ENCODE measurements around the gene PRSS53. TPM values are rescaled to one million over a fixed set of nuclear protein-coding genes. Genes with fewer than 3 reads are reported as not detected.

The PRSS53 gene
- total RNA-seq, 1 experiment from 2014 or later: 7.7 TPM

GRCh38 chr16:31086629-31086906 is 2.2 kb downstream of the PRSS53 start:
- intact Hi-C loops (cut with micrococcal nuclease; ENCODE audit: unreplicated experiment): no loop called here
- Histone ChIP-seq H3K27ac (no peak overlapping the region), H3K9me3 (ENCODE audit: insufficient read depth, low read depth) (no peaks in the 10 kb centered on the region), H3K79me2 (ENCODE audit: low read depth) (no peaks in the 10 kb centered on the region), H3K36me3 (ENCODE audit: low read depth) (no peaks in the 10 kb centered on the region), H3K27me3 (ENCODE audit: insufficient read depth, low read depth) (no peaks in the 10 kb centered on the region), H2AFZ (no peak overlapping the region), H3K9me2 (ENCODE audit: insufficient read depth) (no peaks in the 10 kb centered on the region), H3K4me3 (no peak overlapping the region), H3K4me1 (replicated peaks; ENCODE audit: insufficient read depth) (no peaks in the 10 kb centered on the region), H3F3A (ENCODE audit: insufficient read depth, low read depth) (peaks cover 11% of the 10 kb centered on the region; the same call in 1 of the 2 replicates), H3K4me2 (no peak overlapping the region), H4K20me1 (ENCODE audit: insufficient read depth) (peaks cover 12% of the 10 kb centered on the region; the same call in 1 of the 2 replicates)
- DNase-seq: no peak
- no peak for TF ChIP-seq EZH2 (IDR thresholded peaks at IDR 0.05; ENCODE audit: low read depth)
- TF ChIP-seq, protein P1, sequence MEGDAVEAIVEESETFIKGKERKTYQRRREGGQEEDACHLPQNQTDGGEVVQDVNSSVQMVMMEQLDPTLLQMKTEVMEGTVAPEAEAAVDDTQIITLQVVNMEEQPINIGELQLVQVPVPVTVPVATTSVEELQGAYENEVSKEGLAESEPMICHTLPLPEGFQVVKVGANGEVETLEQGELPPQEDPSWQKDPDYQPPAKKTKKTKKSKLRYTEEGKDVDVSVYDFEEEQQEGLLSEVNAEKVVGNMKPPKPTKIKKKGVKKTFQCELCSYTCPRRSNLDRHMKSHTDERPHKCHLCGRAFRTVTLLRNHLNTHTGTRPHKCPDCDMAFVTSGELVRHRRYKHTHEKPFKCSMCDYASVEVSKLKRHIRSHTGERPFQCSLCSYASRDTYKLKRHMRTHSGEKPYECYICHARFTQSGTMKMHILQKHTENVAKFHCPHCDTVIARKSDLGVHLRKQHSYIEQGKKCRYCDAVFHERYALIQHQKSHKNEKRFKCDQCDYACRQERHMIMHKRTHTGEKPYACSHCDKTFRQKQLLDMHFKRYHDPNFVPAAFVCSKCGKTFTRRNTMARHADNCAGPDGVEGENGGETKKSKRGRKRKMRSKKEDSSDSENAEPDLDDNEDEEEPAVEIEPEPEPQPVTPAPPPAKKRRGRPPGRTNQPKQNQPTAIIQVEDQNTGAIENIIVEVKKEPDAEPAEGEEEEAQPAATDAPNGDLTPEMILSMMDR (conservative IDR thresholded peaks at IDR 0.05): no peak
- no TSS peak for BruUV-seq (replicated peaks)
- ChIA-PET POLR2A (ENCODE audit: unreplicated experiment) (interaction anchor here (0.6 to 0.7 kb wide), 2 partner anchors 11 to 373 kb away, joined by 8 to 9 read pairs; no protein-coding TSS in a partner anchor), CTCF (no interaction called here)

DNA sequence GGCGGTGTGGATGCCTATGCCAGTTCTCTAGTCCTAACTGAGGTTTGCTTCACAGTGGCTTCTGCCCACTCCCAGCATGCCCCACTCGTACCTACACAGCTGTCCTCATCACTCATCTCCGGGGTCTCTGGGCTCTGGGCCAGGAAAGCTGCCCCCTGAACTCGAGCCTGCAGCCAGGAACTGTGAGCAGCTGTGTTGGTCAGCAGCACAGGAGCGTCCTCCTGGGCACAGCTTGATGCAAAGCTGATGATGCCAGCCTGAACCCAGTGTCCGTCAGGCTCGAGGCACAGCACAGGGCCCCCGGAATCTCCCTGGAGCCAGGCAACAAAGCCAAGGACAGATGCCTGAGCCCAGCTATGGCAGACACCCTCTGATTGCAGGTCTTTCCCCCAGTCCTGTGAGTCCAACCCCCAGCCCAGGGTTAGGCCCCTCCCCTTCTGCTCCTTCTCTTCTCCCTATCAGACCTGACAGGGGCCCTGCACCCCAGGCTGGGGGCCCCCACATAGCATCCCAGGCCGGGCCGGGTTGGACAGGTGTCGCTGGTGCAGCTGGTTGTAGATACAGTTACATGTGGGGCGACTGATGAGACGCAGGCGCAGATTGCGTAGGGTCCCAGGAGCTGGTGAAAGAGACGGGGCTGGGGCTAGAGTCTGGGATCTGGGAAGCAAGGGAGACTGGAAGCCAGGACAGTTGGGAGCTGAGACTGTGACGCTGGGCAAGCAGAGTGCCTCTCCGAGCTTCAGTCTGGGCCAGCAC is 2.7 kb downstream of the PRSS53 start:
- DNase-seq: no peak
- Histone ChIP-seq H3K9me3 (ENCODE audit: insufficient read depth, low read depth) (no peaks in the 10 kb centered on the region), H3K79me2 (ENCODE audit: low read depth) (no peaks in the 10 kb centered on the region), H3F3A (ENCODE audit: insufficient read depth, low read depth) (peaks cover 11% of the 10 kb centered on the region; the same call in 1 of the 2 replicates), H3K27ac (no peak overlapping the region), H3K36me3 (ENCODE audit: low read depth) (peaks cover under 1% of the 10 kb centered on the region; the same call in 1 of the 2 replicates), H3K4me2 (no peak overlapping the region), H3K9me2 (ENCODE audit: insufficient read depth) (no peaks in the 10 kb centered on the region), H4K20me1 (ENCODE audit: insufficient read depth) (peaks cover 17% of the 10 kb centered on the region), H3K27me3 (ENCODE audit: insufficient read depth, low read depth) (no peaks in the 10 kb centered on the region), H3K4me3 (no peak overlapping the region), H3K4me1 (replicated peaks; ENCODE audit: insufficient read depth) (no peaks in the 10 kb centered on the region), H2AFZ (no peak overlapping the region)
- ChIA-PET CTCF (no interaction called here), POLR2A (ENCODE audit: unreplicated experiment) (interaction anchor here (0.6 to 0.7 kb wide), 3 partner anchors 11 to 374 kb away, joined by 3 to 9 read pairs (median 8); no protein-coding TSS in a partner anchor)
- TF ChIP-seq, protein P1 (conservative IDR thresholded peaks at IDR 0.05): no peak
- TF ChIP-seq EZH2 (IDR thresholded peaks at IDR 0.05; ENCODE audit: low read depth): no peak
- intact Hi-C loops (cut with micrococcal nuclease; ENCODE audit: unreplicated experiment): no loop called here
- no TSS peak for BruUV-seq (replicated peaks)

DNA sequence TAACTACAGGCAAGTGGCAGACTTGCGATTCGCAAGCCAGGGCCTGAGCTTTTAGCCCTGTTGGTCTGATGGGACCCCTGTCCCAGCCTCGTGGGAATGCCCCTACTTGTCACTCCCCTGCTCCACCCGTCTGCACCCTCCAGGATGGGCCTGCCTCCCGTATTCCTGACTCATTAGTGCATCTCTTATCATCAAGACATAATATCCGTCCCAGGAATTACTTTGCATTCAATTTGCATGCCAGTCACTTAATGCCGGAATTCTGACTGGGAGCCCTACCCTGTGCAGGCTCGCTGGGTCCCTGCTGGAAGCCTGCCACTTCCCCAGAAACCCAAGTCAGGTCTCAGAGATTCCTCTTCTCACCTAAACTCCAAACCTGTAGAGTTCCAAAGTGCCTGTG is 3.3 kb downstream of the PRSS53 start:
- Histone ChIP-seq H3K27ac (no peak overlapping the region), H3K27me3 (ENCODE audit: insufficient read depth, low read depth) (no peaks in the 10 kb centered on the region), H3K36me3 (ENCODE audit: low read depth) (peaks cover 5% of the 10 kb centered on the region), H2AFZ (no peak overlapping the region), H4K20me1 (ENCODE audit: insufficient read depth) (peaks cover 23% of the 10 kb centered on the region), H3K79me2 (ENCODE audit: low read depth) (no peaks in the 10 kb centered on the region), H3F3A (ENCODE audit: insufficient read depth, low read depth) (peaks cover 17% of the 10 kb centered on the region; the same call in 1 of the 2 replicates), H3K4me2 (no peak overlapping the region), H3K4me1 (replicated peaks; ENCODE audit: insufficient read depth) (no peaks in the 10 kb centered on the region), H3K9me2 (ENCODE audit: insufficient read depth) (no peaks in the 10 kb centered on the region), H3K4me3 (no peak overlapping the region), H3K9me3 (ENCODE audit: insufficient read depth, low read depth) (no peaks in the 10 kb centered on the region)
- POLR2A ChIA-PET (ENCODE audit: unreplicated experiment): interaction anchor here (0.6 kb wide), 2 partner anchors 33 to 345 kb away, joined by 3 to 18 read pairs; no protein-coding TSS in a partner anchor
- no TSS peak for BruUV-seq (replicated peaks)
- no peak for DNase-seq
- CTCF ChIA-PET: no interaction called here
- TF ChIP-seq, protein P1 (conservative IDR thresholded peaks at IDR 0.05): no peak
- TF ChIP-seq EZH2 (IDR thresholded peaks at IDR 0.05; ENCODE audit: low read depth): no peak
- intact Hi-C loops (cut with micrococcal nuclease; ENCODE audit: unreplicated experiment): no loop called here
